ENCODE data around the gene LAMP2. TPM values are rescaled to one million over a fixed set of nuclear protein-coding genes. Genes with fewer than 3 reads are reported as not detected.

LAMP2 gene
- total RNA-seq (2021; ENCODE audit: unreplicated experiment), result 41.1 TPM
- 26.6 and 31.9 TPM in 2 replicates for polyA plus RNA-seq (2012)
- percentile 71 among the genes with signal in this experiment for Bru-seq, nascent RNA
- percentile 88 among the genes with signal in this experiment for BruChase-seq, experiment 1, labeled RNA remaining after a 6-hour chase
- BruChase-seq, experiment 2, labeled RNA remaining after a 2-hour chase, result percentile 83 among the genes with signal in this experiment
- long read RNA-seq, full-length matches to known transcripts, result 174 of 189 reads
- long read RNA-seq, partial matches to known transcripts, result 8 of 189 reads
- long read RNA-seq, other reads (novel, unspliced or antisense), result 7 of 189 reads

- Histone ChIP-seq H3K4me2 (ENCODE audit: low read length) (peak within 1 kb of the TSS; percentile 85), H3K4me3 (replicated peaks in 1 of 2; ENCODE audit: low read depth in 1 of 2, low read length in 2 of 2) (peak within 1 kb of the TSS; percentile 70 to 71), H3K27ac (ENCODE audit: low read depth, low read length) (peak within 1 kb of the TSS; percentile 57), H3K9me3 (ENCODE audit: control insufficient read depth in 1 of 2, insufficient read depth in 1 of 2, low read depth in 1 of 2, low read length in 2 of 2) (no peaks in the 10 kb centered on the region), H3K27me3 (ENCODE audit: insufficient read depth, low read length) (no peaks in the 10 kb centered on the region), H4K20me1 (ENCODE audit: insufficient read depth) (no peaks in the 10 kb centered on the region), H3K9me2 (ENCODE audit: insufficient read depth) (no peaks in the 10 kb centered on the region), H3K9ac (ENCODE audit: low read length) (peak within 1 kb of the TSS; percentile 75), H3K79me2 (ENCODE audit: insufficient read depth, low read length) (peaks cover 24% of the 10 kb centered on the region), H2AFZ (ENCODE audit: low read depth, low read length, poor library complexity, severe bottlenecking) (no peak within 1 kb of the TSS), H3K4me1 (ENCODE audit: control insufficient read depth in 1 of 2, insufficient read depth in 2 of 2, low read length in 2 of 2) (peaks cover 0 to 4% of the 10 kb centered on the region in 2 experiments; a peak in 1 of 4 replicates), H3K36me3 (ENCODE audit: control insufficient read depth in 1 of 2, insufficient read depth in 2 of 2, low read length in 2 of 2) (no peaks in the 10 kb centered on the region)
- RAD21 ChIA-PET (ENCODE audit: low non-redundant PET in 1 of 2, low total read pairs in 2 of 2, uncharacterized antibody in 2 of 2, unreplicated experiment in 2 of 2), result no interaction called here
- intact Hi-C loops (cut with micrococcal nuclease), result loop anchor here (5.0 kb wide), 1 partner anchor 87 kb away; no protein-coding TSS in a partner anchor
- POLR2A ChIA-PET, result interaction anchor here (1.0 kb wide), 1 partner anchor 17 kb away, joined by 4 read pairs; no protein-coding TSS in a partner anchor
- TF ChIP-seq, protein P1, sequence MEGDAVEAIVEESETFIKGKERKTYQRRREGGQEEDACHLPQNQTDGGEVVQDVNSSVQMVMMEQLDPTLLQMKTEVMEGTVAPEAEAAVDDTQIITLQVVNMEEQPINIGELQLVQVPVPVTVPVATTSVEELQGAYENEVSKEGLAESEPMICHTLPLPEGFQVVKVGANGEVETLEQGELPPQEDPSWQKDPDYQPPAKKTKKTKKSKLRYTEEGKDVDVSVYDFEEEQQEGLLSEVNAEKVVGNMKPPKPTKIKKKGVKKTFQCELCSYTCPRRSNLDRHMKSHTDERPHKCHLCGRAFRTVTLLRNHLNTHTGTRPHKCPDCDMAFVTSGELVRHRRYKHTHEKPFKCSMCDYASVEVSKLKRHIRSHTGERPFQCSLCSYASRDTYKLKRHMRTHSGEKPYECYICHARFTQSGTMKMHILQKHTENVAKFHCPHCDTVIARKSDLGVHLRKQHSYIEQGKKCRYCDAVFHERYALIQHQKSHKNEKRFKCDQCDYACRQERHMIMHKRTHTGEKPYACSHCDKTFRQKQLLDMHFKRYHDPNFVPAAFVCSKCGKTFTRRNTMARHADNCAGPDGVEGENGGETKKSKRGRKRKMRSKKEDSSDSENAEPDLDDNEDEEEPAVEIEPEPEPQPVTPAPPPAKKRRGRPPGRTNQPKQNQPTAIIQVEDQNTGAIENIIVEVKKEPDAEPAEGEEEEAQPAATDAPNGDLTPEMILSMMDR (IDR thresholded peaks at IDR 0.05 in 2 of 3, conservative IDR thresholded peaks at IDR 0.05 in 1 of 3; ENCODE audit: borderline replicate concordance in 1 of 3, insufficient read depth in 1 of 3, low read depth in 2 of 3, low read length in 2 of 3), result no peak
- TF ChIP-seq SP1 (IDR thresholded peaks at IDR 0.05; ENCODE audit: low read depth) (no peak), EGR1 (IDR thresholded peaks at IDR 0.05; ENCODE audit: low read depth) (no peak), POLR2A (IDR thresholded peaks at IDR 0.05; ENCODE audit: borderline replicate concordance, extremely low read depth, insufficient read depth, insufficient read length) (peak; percentile 30), ZNF274 (IDR thresholded peaks at IDR 0.05; ENCODE audit: low read depth, low read length) (no peak), SRF (IDR thresholded peaks at IDR 0.05; ENCODE audit: low read depth) (no peak), ZFX (IDR thresholded peaks at IDR 0.05) (peak; percentile 40), CEBPB (IDR thresholded peaks at IDR 0.05; ENCODE audit: low read depth) (no peak), MAX (IDR thresholded peaks at IDR 0.05) (no peak), JUND (IDR thresholded peaks at IDR 0.05) (no peak), SIN3A (IDR thresholded peaks at IDR 0.05; ENCODE audit: low read depth) (no peak), FOSL1 (IDR thresholded peaks at IDR 0.05; ENCODE audit: low read depth) (no peak), RAD21 (IDR thresholded peaks at IDR 0.05; ENCODE audit: low read depth) (no peak), EZH2phosphoT487 (IDR thresholded peaks at IDR 0.05; ENCODE audit: borderline replicate concordance) (no peak), CBX3 (IDR thresholded peaks at IDR 0.05; ENCODE audit: low read depth) (no peak), POLR2AphosphoS5 (IDR thresholded peaks at IDR 0.05; ENCODE audit: low read depth, low read length) (peak; percentile 79), ZBTB33 (IDR thresholded peaks at IDR 0.05; ENCODE audit: extremely low read depth, insufficient replicate concordance, low read length) (no peak), YY1 (IDR thresholded peaks at IDR 0.05; ENCODE audit: extremely low read depth, insufficient replicate concordance, low read depth, low read length) (no peak)
- ATAC-seq, result peak; percentile 94
- CTCF ChIA-PET, result interaction anchor here (1.4 kb wide), 1 partner anchor 17 kb away, joined by 3 read pairs; no protein-coding TSS in a partner anchor
- TSS peak; percentile 70 for BruUV-seq (replicated peaks)
- DNase-seq (ENCODE audit: low read depth, low spot score), result peak; percentile 69
Observed at GRCh38 chrX:120468825-120469525, at the start of gene LAMP2. TSS of gene LAMP2 (minus strand) at chrX:120469296. CDS start at chrX:120469169, 127 bp downstream.

Data from HCT116 (cell line).